Stimulated activated CD8-positive, alpha-beta memory T cell treated with anti-CD3 and anti-CD28 coated beads, Interleukin-4, amount 100 ng/mL, for 1 hour (primary cell): ENCODE results near the gene GLA.

ENCODE experiments used
- DNase-seq, 2 donors: peaks; one replicate each; pipeline ENCODE4 v3.0.0-alpha.2; 2020; ENCODE audit warnings: low read depth in 2 of 2, low spot score in 1 of 2

Gene GLA

GRCh38 chrX:101359966-101360365, 47.8 kb downstream of the GLA start:
- DNase-seq: no peak

- DNase-seq: no peak
These were observed 50.4 kb downstream of the GLA start for GRCh38 chrX:101357166-101357795.

GRCh38 chrX:101349193-101349562, 58.5 kb downstream of the GLA start:
- no peak for DNase-seq

GRCh38 chrX:101348452-101349192, 59.1 kb downstream of the GLA start, which contains the start of gene TIMM8A:
Gene TIMM8A, minus strand, starts transcription at chrX:101348742. Its CDS starts 78 bp downstream, at chrX:101348664.
- peak; percentile 37 to 53 for DNase-seq

GRCh38 chrX:101347859-101348451, 59.8 kb downstream of the GLA start:
- no peak for DNase-seq
